Stimulated activated CD4-positive, alpha-beta T cell treated with anti-CD3 and anti-CD28 coated beads, Interleukin-4, amount 100 ng/mL, for 1 hour (primary cell): ENCODE results near the gene EIF4A3.

Source experiments
- DNase-seq: peaks from one replicate; pipeline ENCODE4 v3.0.0-alpha.2; 2020

EIF4A3 gene

DNA sequence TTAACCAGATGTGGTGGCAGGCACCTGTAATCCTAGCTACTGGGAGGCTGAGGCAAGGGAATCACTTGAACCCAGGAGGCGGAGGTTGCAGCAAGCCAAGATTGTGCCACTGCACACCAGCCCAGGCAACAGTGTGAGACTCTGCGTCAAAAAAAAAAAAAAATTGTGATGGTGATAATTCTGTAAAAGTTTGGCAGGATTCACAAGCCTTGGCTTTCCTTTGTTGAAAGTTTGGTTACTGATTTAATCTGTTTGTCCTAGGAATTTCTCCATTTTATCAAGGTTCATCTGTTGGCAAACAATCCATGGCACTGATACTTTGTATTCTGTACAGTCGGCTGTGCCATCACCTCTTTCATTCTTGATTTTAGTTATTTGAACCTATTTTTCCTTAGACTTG is 15.9 kb downstream of the EIF4A3 start:
- no peak for DNase-seq

- DNase-seq, result no peak
Measured at GRCh38 chr17:80129006-80129565, 17.8 kb downstream of the EIF4A3 start.

GRCh38 chr17:80126449-80126715 is 20.5 kb downstream of the EIF4A3 start:
- DNase-seq, result no peak

DNA sequence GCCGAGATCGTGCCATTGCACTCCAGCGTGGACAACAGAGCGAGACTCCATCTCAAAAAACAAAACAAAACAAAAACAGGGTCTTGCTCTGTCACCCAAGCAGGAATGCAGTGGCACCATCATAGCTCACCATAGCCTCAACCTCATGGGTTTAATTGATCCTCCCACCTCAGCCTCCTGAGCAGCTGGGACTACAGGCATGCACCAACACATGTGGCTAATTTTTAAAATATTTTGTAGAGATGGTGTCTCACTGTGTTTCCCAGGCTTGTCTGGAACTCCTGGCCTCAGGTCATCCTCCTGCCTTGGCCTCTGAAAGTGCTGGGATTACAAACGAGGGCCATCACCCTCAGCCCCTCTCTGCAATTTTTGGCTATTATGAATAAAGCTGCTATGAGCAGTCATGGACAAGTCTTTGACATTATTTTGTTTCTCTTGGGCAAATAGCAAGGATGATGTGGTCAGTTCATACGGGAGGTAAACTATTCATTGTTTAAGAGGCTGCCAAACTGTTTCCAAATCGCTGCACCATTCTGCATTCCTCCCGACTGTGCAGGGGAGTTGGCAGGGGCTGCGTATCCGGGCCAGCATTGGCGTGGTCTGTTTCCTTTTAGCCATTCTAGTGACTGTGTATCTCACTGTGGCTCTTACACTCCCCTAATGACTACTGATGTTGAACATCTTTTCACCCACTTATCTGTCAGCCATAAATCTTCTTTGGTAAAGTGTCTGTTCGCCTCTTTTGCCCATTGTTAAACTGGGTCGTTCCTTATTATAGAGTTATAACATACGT is 21.1 kb downstream of the EIF4A3 start:
- DNase-seq, result no peak

- DNase-seq, result no peak
Measured at GRCh38 chr17:80124351-80124981, 22.5 kb downstream of the EIF4A3 start.

GRCh38 chr17:80123791-80124190 is 23.1 kb downstream of the EIF4A3 start:
- no peak for DNase-seq

DNA sequence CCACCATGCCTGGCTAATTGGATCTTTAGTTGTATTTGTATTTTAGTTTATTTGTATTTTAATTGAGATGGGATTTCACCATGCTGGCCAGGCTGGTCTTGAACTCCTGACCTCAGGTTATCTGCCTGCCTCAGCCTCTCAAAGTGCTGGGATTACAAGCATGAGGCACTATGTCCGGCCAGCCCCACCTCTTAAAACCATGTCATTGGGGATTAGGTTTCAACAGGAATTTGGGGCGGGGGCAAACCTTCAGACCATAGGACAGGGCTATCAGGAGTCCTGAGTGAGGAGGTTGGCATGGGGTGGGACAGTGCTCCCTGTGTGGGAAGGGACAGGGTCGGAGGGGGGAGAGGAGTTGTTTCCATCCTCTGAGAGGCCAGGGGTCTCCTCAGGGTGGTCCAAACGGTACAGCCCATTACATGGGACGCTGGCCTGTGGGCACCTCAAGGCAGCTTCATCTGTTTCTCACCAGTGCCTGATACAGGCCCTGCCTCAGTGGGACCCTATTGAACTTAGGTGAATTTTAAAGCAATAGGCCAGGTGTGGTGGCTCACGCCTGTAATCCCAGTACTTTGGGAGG is 23.9 kb downstream of the EIF4A3 start:
- DNase-seq, result no peak

- no peak for DNase-seq
Measured at GRCh38 chr17:80122026-80122575, 24.8 kb downstream of the EIF4A3 start.

DNA sequence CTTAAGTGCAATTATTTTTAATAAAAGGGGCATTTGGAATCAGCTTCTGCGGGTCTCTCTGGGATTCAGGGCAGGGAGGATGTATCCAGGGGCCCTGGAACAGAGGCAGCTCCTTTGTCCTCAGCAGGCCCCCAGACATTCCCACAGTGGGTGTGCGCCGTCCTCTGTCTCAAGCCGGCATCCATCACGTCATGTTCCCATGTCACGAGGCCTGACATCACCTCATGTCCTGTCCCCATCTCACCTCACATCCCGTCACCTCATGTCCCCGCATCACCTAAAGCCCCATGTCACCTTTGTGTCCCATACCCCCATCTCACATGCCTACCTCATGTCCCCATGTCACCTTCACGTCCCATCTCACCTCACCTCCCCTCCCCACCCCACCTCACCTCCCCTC is 27.1 kb downstream of the EIF4A3 start:
- no peak for DNase-seq

DNA sequence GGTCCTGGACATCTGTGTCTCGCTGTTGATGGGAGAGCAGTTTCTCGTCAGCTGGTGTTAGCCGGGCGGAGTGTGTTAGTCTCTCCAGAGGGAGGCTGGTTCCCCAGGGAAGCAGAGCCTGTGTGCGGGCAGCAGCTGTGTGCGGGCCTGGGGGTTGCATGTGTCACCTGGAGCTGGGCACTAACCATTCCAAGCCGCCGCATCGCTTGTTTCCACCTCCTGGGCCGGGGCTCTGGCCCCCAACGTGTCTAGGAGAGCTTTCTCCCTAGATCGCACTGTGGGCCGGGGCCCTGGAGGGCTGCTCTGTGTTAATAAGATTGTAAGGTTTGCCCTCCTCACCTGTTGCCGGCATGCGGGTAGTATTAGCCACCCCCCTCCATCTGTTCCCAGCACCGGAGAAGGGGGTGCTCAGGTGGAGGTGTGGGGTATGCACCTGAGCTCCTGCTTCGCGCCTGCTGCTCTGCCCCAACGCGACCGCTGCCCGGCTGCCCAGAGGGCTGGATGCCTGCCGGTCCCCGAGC is 27.6 kb downstream of the EIF4A3 start:
- DNase-seq, result no peak

- no peak for DNase-seq
Measured at GRCh38 chr17:80118601-80119270, 28.2 kb downstream of the EIF4A3 start.

- DNase-seq, result no peak
Measured at GRCh38 chr17:80117491-80118401, 29.2 kb downstream of the EIF4A3 start.

GRCh38 chr17:80116921-80117380 is 30.0 kb downstream of the EIF4A3 start:
- no peak for DNase-seq

- DNase-seq, result no peak
Measured at GRCh38 chr17:80116276-80116920, 30.5 kb downstream of the EIF4A3 start.

DNA sequence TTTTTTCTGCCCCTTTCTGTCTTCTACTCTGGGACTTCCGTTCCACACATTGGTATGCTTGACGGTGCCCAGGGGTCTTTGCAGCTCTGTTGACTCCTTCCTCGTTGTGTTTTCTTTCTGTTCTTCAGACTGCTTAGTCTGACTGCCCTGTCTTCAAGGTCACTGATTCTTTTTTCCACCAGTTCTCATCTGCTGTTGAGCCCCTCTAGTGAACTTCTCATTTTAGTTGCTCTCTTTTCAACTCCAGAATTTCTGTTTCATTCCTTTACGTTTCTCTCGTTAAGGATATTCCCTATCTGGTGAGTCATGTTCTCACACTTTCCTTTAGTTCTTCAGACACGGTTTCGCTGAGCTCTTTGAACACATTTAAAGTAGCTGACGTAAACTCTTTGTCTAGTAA is 31.8 kb downstream of the EIF4A3 start:
- no peak for DNase-seq

- no peak for DNase-seq
Measured at GRCh38 chr17:80114758-80115157, 32.2 kb downstream of the EIF4A3 start.

- no peak for DNase-seq
Measured at GRCh38 chr17:80113033-80113484, 33.9 kb downstream of the EIF4A3 start.

GRCh38 chr17:80112471-80113032 is 34.4 kb downstream of the EIF4A3 start:
- DNase-seq, result no peak

DNA sequence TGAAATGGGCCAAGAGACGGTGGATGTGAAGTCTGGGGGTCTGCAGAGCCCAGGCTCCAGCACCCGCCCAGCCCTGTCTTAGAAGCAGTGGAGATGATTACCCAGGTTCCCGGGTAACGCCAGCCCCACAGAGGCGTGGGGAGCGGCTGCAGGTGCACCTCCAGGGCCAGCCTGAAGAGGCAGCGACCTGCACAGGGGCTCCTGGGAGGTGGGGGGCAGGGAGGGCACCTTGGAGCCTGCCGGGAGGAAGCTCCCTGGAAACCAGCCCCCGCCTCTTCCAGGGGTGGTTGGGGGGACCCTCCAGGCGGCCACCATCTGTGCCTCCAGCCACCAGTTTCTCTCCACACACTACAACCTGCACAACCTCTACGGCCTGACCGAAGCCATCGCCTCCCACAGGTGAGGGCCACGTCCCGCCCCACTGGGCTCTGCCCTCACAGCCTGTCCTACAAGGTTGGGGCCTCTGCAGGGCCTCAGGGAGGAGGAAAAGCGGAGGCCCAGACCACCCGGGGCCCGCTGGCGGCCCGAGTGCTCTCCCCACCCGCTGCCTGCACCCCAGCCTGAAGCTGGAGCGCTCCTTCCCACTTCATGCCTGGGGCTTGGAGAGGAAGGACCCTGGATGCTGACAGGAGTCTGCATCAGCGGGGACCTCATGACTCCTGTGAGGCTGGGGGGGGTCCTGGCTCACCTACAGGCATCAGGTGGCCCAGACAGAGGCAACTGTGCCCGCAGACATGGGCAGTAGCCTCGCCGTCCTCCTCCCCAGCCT is 35.0 kb downstream of the EIF4A3 start:
- no peak for DNase-seq
